ENCODE results near the gene EIF4E3. TPM values are rescaled to one million over a fixed set of nuclear protein-coding genes. Genes with fewer than 3 reads are reported as not detected.

The EIF4E3 gene
- total RNA-seq, 3 donors from 2014 or later (not counting 1 experiment from before 2014, with no cell fraction given) = 44.9 to 52.2 (median 46.7) TPM

- no peaks in the 10 kb centered on the region for H3K4me1 ChIP-seq (ENCODE audit: control insufficient read depth, insufficient read depth, low read length)
- peaks cover 7% of the 10 kb centered on the region for H3K36me3 ChIP-seq (ENCODE audit: control insufficient read depth, insufficient read depth, low read length)
- DNase-seq (no peak), ATAC-seq (no peak)
- Mint-ChIP-seq H3K9me3 (no peaks in the 10 kb centered on the region), H3K36me3 (no peaks in the 10 kb centered on the region), H3K27me3 (ENCODE audit: low read depth in 2 of 2) (no peaks in the 10 kb centered on the region), H3K4me3 (no peak overlapping the region), H3K27ac (no peak overlapping the region), H3K4me1 (peaks cover 7 to 9% of the 10 kb centered on the region in 2 donors)
- no peak overlapping the region for H3K4me3 ChIP-seq (ENCODE audit: low read length)
- H3K27ac ChIP-seq (ENCODE audit: low read length) = no peak overlapping the region
- no peaks in the 10 kb centered on the region for H3K27me3 ChIP-seq (ENCODE audit: control insufficient read depth, insufficient read depth, low read length)
- intact Hi-C loops (cut with micrococcal nuclease) = no loop called here
- no peaks in the 10 kb centered on the region for H3K9me3 ChIP-seq (ENCODE audit: control insufficient read depth, insufficient read depth, low read length)
- no peak for TF ChIP-seq CTCF (IDR thresholded peaks at IDR 0.05)
- WGBS (ENCODE audit: insufficient coverage) = 91% methylated on average over 2 of the region's 2 CpGs
Measured at GRCh38 chr3:71676931-71677330, 48.3 kb downstream of the EIF4E3 start.

- ATAC-seq (no peak), DNase-seq (no peak)
- Histone ChIP-seq H3K4me3 (ENCODE audit: low read length) (no peak overlapping the region), H3K36me3 (ENCODE audit: control insufficient read depth, insufficient read depth, low read length) (peaks cover 7% of the 10 kb centered on the region), H3K4me1 (ENCODE audit: control insufficient read depth, insufficient read depth, low read length) (no peaks in the 10 kb centered on the region), H3K9me3 (ENCODE audit: control insufficient read depth, insufficient read depth, low read length) (no peaks in the 10 kb centered on the region), H3K27me3 (ENCODE audit: control insufficient read depth, insufficient read depth, low read length) (no peaks in the 10 kb centered on the region), H3K27ac (ENCODE audit: low read length) (no peak overlapping the region)
- WGBS (ENCODE audit: insufficient coverage) = no CpG with 5 or more reads among the region's 1 CpG
- Mint-ChIP-seq H3K4me3 (no peak overlapping the region), H3K27ac (no peak overlapping the region), H3K4me1 (no peaks in the 10 kb centered on the region), H3K36me3 (no peaks in the 10 kb centered on the region), H3K27me3 (ENCODE audit: low read depth in 2 of 2) (no peaks in the 10 kb centered on the region), H3K9me3 (no peaks in the 10 kb centered on the region)
- intact Hi-C loops (cut with micrococcal nuclease) = no loop called here
- no peak for TF ChIP-seq CTCF (IDR thresholded peaks at IDR 0.05)
Measured at GRCh38 chr3:71673486-71673885, 51.7 kb downstream of the EIF4E3 start.

- H3K27me3 ChIP-seq (ENCODE audit: control insufficient read depth, insufficient read depth, low read length) = no peaks in the 10 kb centered on the region
- no peaks in the 10 kb centered on the region for H3K36me3 Mint-ChIP-seq
- no peak for DNase-seq
- H3K9me3 ChIP-seq (ENCODE audit: control insufficient read depth, insufficient read depth, low read length) = no peaks in the 10 kb centered on the region
- peaks cover 4% of the 10 kb centered on the region for H3K36me3 ChIP-seq (ENCODE audit: control insufficient read depth, insufficient read depth, low read length)
- no peak for TF ChIP-seq CTCF (IDR thresholded peaks at IDR 0.05)
- H3K27ac ChIP-seq (ENCODE audit: low read length) = no peak overlapping the region
- H3K9me3 Mint-ChIP-seq = no peaks in the 10 kb centered on the region
- no peaks in the 10 kb centered on the region for H3K27me3 Mint-ChIP-seq (ENCODE audit: low read depth in 2 of 2)
- H3K27ac Mint-ChIP-seq = no peak overlapping the region
- WGBS (ENCODE audit: insufficient coverage) = 97% methylated on average over 6 of the region's 6 CpGs
- ATAC-seq = no peak
- no peak overlapping the region for H3K4me3 ChIP-seq (ENCODE audit: low read length)
- no peak overlapping the region for H3K4me3 Mint-ChIP-seq
- intact Hi-C loops (cut with micrococcal nuclease) = no loop called here
- H3K4me1 Mint-ChIP-seq = peaks cover 0 to 5% of the 10 kb centered on the region in 2 donors
- H3K4me1 ChIP-seq (ENCODE audit: control insufficient read depth, insufficient read depth, low read length) = no peaks in the 10 kb centered on the region
Measured at GRCh38 chr3:71672807-71673206, 52.4 kb downstream of the EIF4E3 start.

GRCh38 chr3:71672340-71672739 lies 52.9 kb downstream of the EIF4E3 start:
- peaks cover 0 to 6% of the 10 kb centered on the region in 2 donors for H3K4me1 Mint-ChIP-seq

More at GRCh38 chr3:71672340-71672739, 52.9 kb downstream of the EIF4E3 start:
- Mint-ChIP-seq H3K36me3 (no peaks in the 10 kb centered on the region), H3K27ac (no peak overlapping the region), H3K27me3 (ENCODE audit: low read depth in 2 of 2) (no peaks in the 10 kb centered on the region), H3K9me3 (no peaks in the 10 kb centered on the region), H3K4me3 (no peak overlapping the region)
- intact Hi-C loops (cut with micrococcal nuclease) = no loop called here
- 96% methylated on average over 9 of the region's 9 CpGs for WGBS (ENCODE audit: insufficient coverage)
- H3K27ac ChIP-seq (ENCODE audit: low read length) = no peak overlapping the region
- no peaks in the 10 kb centered on the region for H3K27me3 ChIP-seq (ENCODE audit: control insufficient read depth, insufficient read depth, low read length)
- TF ChIP-seq CTCF (IDR thresholded peaks at IDR 0.05) = no peak
- H3K4me3 ChIP-seq (ENCODE audit: low read length) = no peak overlapping the region
- no peaks in the 10 kb centered on the region for H3K9me3 ChIP-seq (ENCODE audit: control insufficient read depth, insufficient read depth, low read length)
- H3K36me3 ChIP-seq (ENCODE audit: control insufficient read depth, insufficient read depth, low read length) = peaks cover 3% of the 10 kb centered on the region
- no peaks in the 10 kb centered on the region for H3K4me1 ChIP-seq (ENCODE audit: control insufficient read depth, insufficient read depth, low read length)
- DNase-seq (no peak), ATAC-seq (no peak)

Data from natural killer cell (primary cell).